Left lung (tissue), 10 donors: ENCODE data around the gene TMTC2. TPM values are rescaled to one million over a fixed set of nuclear protein-coding genes. Genes with fewer than 3 reads are reported as not detected.
A peak's percentile ranks its signal among the peaks of the same experiment; 100 is the strongest.

Experiments used
- ATAC-seq: fragments of 200-7000 bp; cut with Tn5 transposase; one replicate; pipeline ENCODE4 v1.9.1; 2020; ENCODE audit warnings: moderate library complexity
- DNase-seq, 4 donors: peaks; one replicate each; pipeline ENCODE4 v3.0.0-alpha.2; 2013 to 2020
- H3K27ac ChIP-seq, 2 donors: fragments of 200-600 bp; sonication (generic) in 1 of 2; one replicate each; pipeline versions ENCODE4 v1.5.0 to v1.8.0; 2020 to 2021
- H3K27me3 ChIP-seq, 2 donors: fragments of 200-600 bp; sonication (generic) in 1 of 2; one replicate each; pipeline versions ENCODE4 v1.5.0 to v1.8.0; 2020 to 2021
- H3K36me3 ChIP-seq, 2 donors: fragments of 200-600 bp; sonication (generic) in 1 of 2; one replicate each; pipeline versions ENCODE4 v1.5.0 to v1.8.0; 2020 to 2021
- H3K4me1 ChIP-seq, 2 donors: fragments of 200-600 bp; one replicate each; pipeline ENCODE4 v1.8.0; 2021
- H3K4me3 ChIP-seq, 2 donors: fragments of 200-600 bp; sonication (generic) in 1 of 2; one replicate each; pipeline versions ENCODE4 v1.5.0 to v1.8.0; 2020 to 2021; ENCODE audit warnings: mild to moderate bottlenecking in 1 of 2
- H3K9me3 ChIP-seq, 2 donors: fragments of 200-600 bp; sonication (generic) in 1 of 2; one replicate each; pipeline versions ENCODE4 v1.5.0 to v1.8.0; 2020 to 2021
- CTCF ChIP-seq, 2 donors: fragments of 200-600 bp; sonication (generic) in 1 of 2; IDR thresholded peaks; one replicate each; pipeline versions ENCODE4 v1.5.0 to v1.8.0; 2021; ENCODE audit warnings: antibody characterized with exemption in 2 of 2
- intact Hi-C, 2 donors: fragments of 100-400 bp; cut with DNase I; formaldehyde crosslinking; loops; one replicate each; pipeline versions ENCODE4 v1.11.2 to v1.14.2; 2022
- polyA plus RNA-seq, 6 donors: library from polyadenylated mRNA; unstranded; fragments of 120-200 nt; gene quantifications; one replicate each; pipeline ENCODE4 v1.2.1, GENCODE V29; 2013; ENCODE audit not compliant: insufficient read length in 6 of 6
- total RNA-seq, 2 donors: library from RNA; stranded (reverse); fragmentation: NEBNext Ultra II Directional; extraction: Animal tissue kit (Norgen Biotek cat#: 25700); gene quantifications; one replicate each; pipeline ENCODE4 v1.2.1, GENCODE V29; 2021
- donor health status: DM: no; HTN: yes; CAD: no.
- donor health status: DM: no; HTN: no; CAD: no.

Gene TMTC2
- total and polyA plus RNA-seq, 8 donors: 17.2 to 46.1 (median 39.3) TPM

GRCh38 chr12:82877963-82878362, 191.3 kb downstream of the TMTC2 start:
- TF ChIP-seq CTCF (IDR thresholded peaks at IDR 0.05): no peak
- DNase-seq: no peak
- Histone ChIP-seq H3K9me3 (no peaks in the 10 kb centered on the region), H3K27me3 (no peaks in the 10 kb centered on the region), H3K4me3 (no peak overlapping the region), H3K36me3 (no peaks in the 10 kb centered on the region), H3K27ac (no peak overlapping the region), H3K4me1 (peaks cover 5 to 7% of the 10 kb centered on the region in 2 donors)
- intact Hi-C loops: no loop called here
- no peak for ATAC-seq

- Histone ChIP-seq H3K27me3 (no peaks in the 10 kb centered on the region), H3K27ac (no peak overlapping the region), H3K4me1 (peaks cover 5 to 7% of the 10 kb centered on the region in 2 donors), H3K36me3 (no peaks in the 10 kb centered on the region), H3K4me3 (no peak overlapping the region), H3K9me3 (no peaks in the 10 kb centered on the region)
- TF ChIP-seq CTCF (IDR thresholded peaks at IDR 0.05): no peak
- ATAC-seq: peak; percentile 37
- intact Hi-C loops: no loop called here
- DNase-seq: no peak
Measured at GRCh38 chr12:82880442-82880901, 193.8 kb downstream of the TMTC2 start.

GRCh38 chr12:82883394-82884355, 197.0 kb downstream of the TMTC2 start:
- H3K27ac ChIP-seq: no peak overlapping the region
- no peak for TF ChIP-seq CTCF (IDR thresholded peaks at IDR 0.05)
- no peak overlapping the region for H3K4me3 ChIP-seq
- no peaks in the 10 kb centered on the region for H3K36me3 ChIP-seq
- intact Hi-C loops: no loop called here
- H3K4me1 ChIP-seq: peaks cover 5 to 7% of the 10 kb centered on the region in 2 donors
- no peak for ATAC-seq
- no peak for DNase-seq
- no peaks in the 10 kb centered on the region for H3K27me3 ChIP-seq
- H3K9me3 ChIP-seq: no peaks in the 10 kb centered on the region

GRCh38 chr12:82886671-82887340, 200.1 kb downstream of the TMTC2 start:
- intact Hi-C loops: no loop called here
- Histone ChIP-seq H3K4me1 (no peaks in the 10 kb centered on the region), H3K27me3 (no peaks in the 10 kb centered on the region), H3K27ac (no peak overlapping the region), H3K36me3 (no peaks in the 10 kb centered on the region), H3K9me3 (no peaks in the 10 kb centered on the region), H3K4me3 (no peak overlapping the region)
- no peak for ATAC-seq
- no peak for TF ChIP-seq CTCF (IDR thresholded peaks at IDR 0.05)
- no peak for DNase-seq

- no peaks in the 10 kb centered on the region for H3K36me3 ChIP-seq
- H3K4me3 ChIP-seq: no peak overlapping the region
- ATAC-seq (no peak), DNase-seq (no peak)
- intact Hi-C loops: no loop called here
- H3K27ac ChIP-seq: no peak overlapping the region
- H3K9me3 ChIP-seq: no peaks in the 10 kb centered on the region
- no peak for TF ChIP-seq CTCF (IDR thresholded peaks at IDR 0.05)
- no peaks in the 10 kb centered on the region for H3K4me1 ChIP-seq
- no peaks in the 10 kb centered on the region for H3K27me3 ChIP-seq
Measured at GRCh38 chr12:82893896-82894295, 207.2 kb downstream of the TMTC2 start.
